H1 (cell line): ENCODE data around the gene NCAM1. TPM values are rescaled to one million over a fixed set of nuclear protein-coding genes. Genes with fewer than 3 reads are reported as not detected.
A peak's percentile ranks its signal among the peaks of the same experiment; 100 is the strongest.

Experiments
- CREB1 ChIP-seq: IDR thresholded peaks from 2 replicates; pipeline ENCODE4 v1.6.1; 2012; ENCODE audit warnings: inconsistent platforms
- RAD21 ChIP-seq, 2 experiments: IDR thresholded peaks in 1 of 2; conservative IDR thresholded peaks in 1 of 2; 2 replicates each; pipeline ENCODE4 v1.6.1; 2011; ENCODE audit warnings: low read depth in 2 of 2, low read length in 2 of 2, improper control_type of control experiment in 1 of 2, inconsistent platforms in 1 of 2, mild to moderate bottlenecking in 1 of 2, moderate library complexity in 1 of 2
- RBBP5 ChIP-seq: IDR thresholded peaks from 2 replicates; pipeline ENCODE4 v1.7.1; 2012; ENCODE audit warnings: low read depth, mild to moderate bottlenecking, inconsistent platforms, low read length, moderate library complexity, borderline replicate concordance
- SIN3A ChIP-seq, 2 experiments: IDR thresholded peaks in 1 of 2; conservative IDR thresholded peaks in 1 of 2; 2 replicates each; pipeline ENCODE4 v1.6.1; 2011 to 2012; ENCODE audit warnings: low read length in 2 of 2, improper control_type of control experiment in 1 of 2, low read depth in 1 of 2, mild to moderate bottlenecking in 1 of 2
- SIRT6 ChIP-seq: IDR thresholded peaks from one replicate; pipeline ENCODE4 v1.7.1; 2012; ENCODE audit warnings: low read length, inconsistent platforms
- SP1 ChIP-seq: IDR thresholded peaks from 2 replicates; pipeline ENCODE4 v1.6.1; 2011; ENCODE audit warnings: low read depth, low read length
- TAF7 ChIP-seq: optimal IDR thresholded peaks from 2 replicates; pipeline ENCODE3; 2011; ENCODE audit warnings: low read depth, mild to moderate bottlenecking, inconsistent platforms, low read length, moderate library complexity, borderline replicate concordance
- TBP ChIP-seq: IDR thresholded peaks from 2 replicates; pipeline ENCODE4 v1.6.1; 2011; ENCODE audit warnings: low read depth, low read length, improper control_type of control experiment
- polyA plus RNA-seq, 7 experiments: library from polyadenylated mRNA; depleted of rRNA in 3 of 7; stranded (reverse) in 5 of 7; unstranded in 2 of 7; fragments of >200 nt in 5 of 7; fragments of 200-250 nt in 2 of 7; gene quantifications; 1 replicate in 5 of 7; 2 replicates in 1 of 7; 4 replicates in 1 of 7; pipeline versions ENCODE4 v1.2.1 to v1.2.3, GENCODE V29; 2011 to 2013; ENCODE audit warnings: missing spikeins in 2 of 7, mixed read lengths in 2 of 7
- total RNA-seq: library from RNA; stranded (reverse); fragmentation: NEBNext Ultra II Directional; extraction: Animal tissue kit (Norgen Biotek cat#: 25700); gene quantifications from 2 replicates; pipeline ENCODE4 v1.2.1, GENCODE V29; 2021
- TF ChIP-seq, protein P1 (sequence below): fragments of 300-600 bp; sonication (generic); IDR thresholded peaks from 2 replicates; pipeline ENCODE4 v1.7.1; 2012; ENCODE audit warnings: low read length, moderate library complexity, mild to moderate bottlenecking, inconsistent platforms; ENCODE audit not compliant: insufficient replicate concordance

Gene NCAM1
- total and polyA plus RNA-seq, 2 of the 8 experiments (the other 6 are each of a cell fraction or from before 2014, with no cell fraction given), result 3.1 to 4.3 TPM

DNA sequence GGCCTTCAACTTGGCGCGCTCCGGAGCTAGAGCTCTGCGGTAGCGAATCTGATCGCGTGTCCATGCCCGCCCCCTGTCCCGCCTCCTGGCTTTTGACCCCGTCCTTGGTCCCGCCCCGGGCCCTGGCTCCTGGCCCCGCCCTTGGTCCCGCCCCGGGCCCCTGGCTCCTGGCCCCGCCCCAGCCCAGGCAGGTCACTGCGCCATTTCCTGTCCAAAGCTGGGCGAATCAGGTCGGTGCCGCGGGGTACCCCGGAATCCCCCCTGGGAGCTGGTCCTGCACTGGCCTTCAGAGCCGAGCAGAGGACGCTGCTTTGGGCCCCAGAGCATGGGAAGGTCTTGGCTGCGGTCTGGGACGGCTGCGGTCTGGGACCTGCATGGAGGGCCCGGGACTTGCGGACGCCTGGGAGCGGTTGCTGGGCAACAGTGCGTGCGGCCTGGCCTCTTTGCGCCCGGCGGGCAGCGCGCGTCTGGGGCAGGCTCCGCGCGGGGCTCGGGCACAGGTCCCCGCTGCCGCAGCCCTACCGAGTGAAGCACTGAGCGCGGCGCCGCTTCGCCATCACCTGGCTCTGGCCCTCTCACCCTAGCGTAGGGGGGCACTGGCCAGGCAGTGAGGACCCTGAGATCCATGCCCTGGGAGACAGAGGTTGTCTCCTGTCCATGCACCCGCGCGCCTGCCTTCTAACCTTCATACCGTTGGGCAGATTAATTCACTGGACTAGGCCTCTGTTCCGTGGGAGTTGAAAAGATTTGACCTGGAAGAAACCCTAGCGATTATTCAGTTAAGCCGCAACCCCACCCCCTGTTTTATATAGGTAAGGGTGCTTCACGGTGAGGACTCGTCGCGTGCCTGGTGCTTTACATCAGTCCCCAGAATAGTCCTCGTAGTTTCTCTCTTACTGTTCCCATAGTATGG is 353.4 kb downstream of the NCAM1 start, which contains the start of gene TTC12 (continued):
- TF ChIP-seq RAD21 (IDR thresholded peaks at IDR 0.05 in 1 of 2, conservative IDR thresholded peaks at IDR 0.05 in 1 of 2; ENCODE audit: low read depth in 2 of 2, low read length in 2 of 2) (0 out of 4 replicates have a peak, but pooled peaks of 1 of the 2 experiments have one; percentile 5), SIRT6 (no peak), TAF7 (peak; percentile 83), SIN3A (conservative IDR thresholded peaks at IDR 0.05 in 1 of 2, IDR thresholded peaks at IDR 0.05 in 1 of 2; ENCODE audit: low read depth in 1 of 2, low read length in 2 of 2) (peak in 1 of 2 experiments; percentile 93; a peak in 2 of 4 replicates), CREB1 (peak; percentile 48), RBBP5 (no peak), TBP (peak; percentile 77), SP1 (peak; percentile 51; the same call in 1 of the 2 replicates)
- TF ChIP-seq, protein P1, sequence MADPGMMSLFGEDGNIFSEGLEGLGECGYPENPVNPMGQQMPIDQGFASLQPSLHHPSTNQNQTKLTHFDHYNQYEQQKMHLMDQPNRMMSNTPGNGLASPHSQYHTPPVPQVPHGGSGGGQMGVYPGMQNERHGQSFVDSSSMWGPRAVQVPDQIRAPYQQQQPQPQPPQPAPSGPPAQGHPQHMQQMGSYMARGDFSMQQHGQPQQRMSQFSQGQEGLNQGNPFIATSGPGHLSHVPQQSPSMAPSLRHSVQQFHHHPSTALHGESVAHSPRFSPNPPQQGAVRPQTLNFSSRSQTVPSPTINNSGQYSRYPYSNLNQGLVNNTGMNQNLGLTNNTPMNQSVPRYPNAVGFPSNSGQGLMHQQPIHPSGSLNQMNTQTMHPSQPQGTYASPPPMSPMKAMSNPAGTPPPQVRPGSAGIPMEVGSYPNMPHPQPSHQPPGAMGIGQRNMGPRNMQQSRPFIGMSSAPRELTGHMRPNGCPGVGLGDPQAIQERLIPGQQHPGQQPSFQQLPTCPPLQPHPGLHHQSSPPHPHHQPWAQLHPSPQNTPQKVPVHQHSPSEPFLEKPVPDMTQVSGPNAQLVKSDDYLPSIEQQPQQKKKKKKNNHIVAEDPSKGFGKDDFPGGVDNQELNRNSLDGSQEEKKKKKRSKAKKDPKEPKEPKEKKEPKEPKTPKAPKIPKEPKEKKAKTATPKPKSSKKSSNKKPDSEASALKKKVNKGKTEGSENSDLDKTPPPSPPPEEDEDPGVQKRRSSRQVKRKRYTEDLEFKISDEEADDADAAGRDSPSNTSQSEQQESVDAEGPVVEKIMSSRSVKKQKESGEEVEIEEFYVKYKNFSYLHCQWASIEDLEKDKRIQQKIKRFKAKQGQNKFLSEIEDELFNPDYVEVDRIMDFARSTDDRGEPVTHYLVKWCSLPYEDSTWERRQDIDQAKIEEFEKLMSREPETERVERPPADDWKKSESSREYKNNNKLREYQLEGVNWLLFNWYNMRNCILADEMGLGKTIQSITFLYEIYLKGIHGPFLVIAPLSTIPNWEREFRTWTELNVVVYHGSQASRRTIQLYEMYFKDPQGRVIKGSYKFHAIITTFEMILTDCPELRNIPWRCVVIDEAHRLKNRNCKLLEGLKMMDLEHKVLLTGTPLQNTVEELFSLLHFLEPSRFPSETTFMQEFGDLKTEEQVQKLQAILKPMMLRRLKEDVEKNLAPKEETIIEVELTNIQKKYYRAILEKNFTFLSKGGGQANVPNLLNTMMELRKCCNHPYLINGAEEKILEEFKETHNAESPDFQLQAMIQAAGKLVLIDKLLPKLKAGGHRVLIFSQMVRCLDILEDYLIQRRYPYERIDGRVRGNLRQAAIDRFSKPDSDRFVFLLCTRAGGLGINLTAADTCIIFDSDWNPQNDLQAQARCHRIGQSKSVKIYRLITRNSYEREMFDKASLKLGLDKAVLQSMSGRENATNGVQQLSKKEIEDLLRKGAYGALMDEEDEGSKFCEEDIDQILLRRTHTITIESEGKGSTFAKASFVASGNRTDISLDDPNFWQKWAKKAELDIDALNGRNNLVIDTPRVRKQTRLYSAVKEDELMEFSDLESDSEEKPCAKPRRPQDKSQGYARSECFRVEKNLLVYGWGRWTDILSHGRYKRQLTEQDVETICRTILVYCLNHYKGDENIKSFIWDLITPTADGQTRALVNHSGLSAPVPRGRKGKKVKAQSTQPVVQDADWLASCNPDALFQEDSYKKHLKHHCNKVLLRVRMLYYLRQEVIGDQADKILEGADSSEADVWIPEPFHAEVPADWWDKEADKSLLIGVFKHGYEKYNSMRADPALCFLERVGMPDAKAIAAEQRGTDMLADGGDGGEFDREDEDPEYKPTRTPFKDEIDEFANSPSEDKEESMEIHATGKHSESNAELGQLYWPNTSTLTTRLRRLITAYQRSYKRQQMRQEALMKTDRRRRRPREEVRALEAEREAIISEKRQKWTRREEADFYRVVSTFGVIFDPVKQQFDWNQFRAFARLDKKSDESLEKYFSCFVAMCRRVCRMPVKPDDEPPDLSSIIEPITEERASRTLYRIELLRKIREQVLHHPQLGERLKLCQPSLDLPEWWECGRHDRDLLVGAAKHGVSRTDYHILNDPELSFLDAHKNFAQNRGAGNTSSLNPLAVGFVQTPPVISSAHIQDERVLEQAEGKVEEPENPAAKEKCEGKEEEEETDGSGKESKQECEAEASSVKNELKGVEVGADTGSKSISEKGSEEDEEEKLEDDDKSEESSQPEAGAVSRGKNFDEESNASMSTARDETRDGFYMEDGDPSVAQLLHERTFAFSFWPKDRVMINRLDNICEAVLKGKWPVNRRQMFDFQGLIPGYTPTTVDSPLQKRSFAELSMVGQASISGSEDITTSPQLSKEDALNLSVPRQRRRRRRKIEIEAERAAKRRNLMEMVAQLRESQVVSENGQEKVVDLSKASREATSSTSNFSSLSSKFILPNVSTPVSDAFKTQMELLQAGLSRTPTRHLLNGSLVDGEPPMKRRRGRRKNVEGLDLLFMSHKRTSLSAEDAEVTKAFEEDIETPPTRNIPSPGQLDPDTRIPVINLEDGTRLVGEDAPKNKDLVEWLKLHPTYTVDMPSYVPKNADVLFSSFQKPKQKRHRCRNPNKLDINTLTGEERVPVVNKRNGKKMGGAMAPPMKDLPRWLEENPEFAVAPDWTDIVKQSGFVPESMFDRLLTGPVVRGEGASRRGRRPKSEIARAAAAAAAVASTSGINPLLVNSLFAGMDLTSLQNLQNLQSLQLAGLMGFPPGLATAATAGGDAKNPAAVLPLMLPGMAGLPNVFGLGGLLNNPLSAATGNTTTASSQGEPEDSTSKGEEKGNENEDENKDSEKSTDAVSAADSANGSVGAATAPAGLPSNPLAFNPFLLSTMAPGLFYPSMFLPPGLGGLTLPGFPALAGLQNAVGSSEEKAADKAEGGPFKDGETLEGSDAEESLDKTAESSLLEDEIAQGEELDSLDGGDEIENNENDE, result no peak
